Breast epithelium (tissue), 3 donors: ENCODE data around the gene LY86.

Source experiments
- CTCF ChIP-seq, 3 donors: fragments of 450-650 bp; IDR thresholded peaks; one replicate each; pipeline ENCODE4 v1.5.1; 2016 to 2017; ENCODE audit warnings: antibody characterized with exemption in 3 of 3, mild to moderate bottlenecking in 3 of 3, moderate library complexity in 3 of 3
- POLR2A ChIP-seq: fragments of 450-650 bp; IDR thresholded peaks from one replicate; pipeline ENCODE4 v1.6.1; 2016; ENCODE audit warnings: antibody characterized with exemption, mild to moderate bottlenecking, moderate library complexity
- POLR2AphosphoS5 ChIP-seq, 3 donors: sonication (generic); formaldehyde crosslinking; IDR thresholded peaks; one replicate each; pipeline ENCODE4 v1.6.1; 2017; ENCODE audit warnings: antibody characterized with exemption in 3 of 3

GRCh38 chr6:6656287-6656686 is 67.8 kb downstream of the LY86 start:
- TF ChIP-seq CTCF (IDR thresholded peaks at IDR 0.05) = no peak
- no peak for TF ChIP-seq POLR2AphosphoS5 (IDR thresholded peaks at IDR 0.05)
- no peak for TF ChIP-seq POLR2A
